GM19438 (cell line): ENCODE data around the gene PARVB.

ENCODE experiments used
- ATAC-seq: cut with Tn5 transposase; IDR thresholded peaks from one replicate; pipeline ENCODE4 v1.9.1; 2021; ENCODE audit warnings: low read depth; ENCODE audit not compliant: unreplicated experiment

The PARVB gene

DNA sequence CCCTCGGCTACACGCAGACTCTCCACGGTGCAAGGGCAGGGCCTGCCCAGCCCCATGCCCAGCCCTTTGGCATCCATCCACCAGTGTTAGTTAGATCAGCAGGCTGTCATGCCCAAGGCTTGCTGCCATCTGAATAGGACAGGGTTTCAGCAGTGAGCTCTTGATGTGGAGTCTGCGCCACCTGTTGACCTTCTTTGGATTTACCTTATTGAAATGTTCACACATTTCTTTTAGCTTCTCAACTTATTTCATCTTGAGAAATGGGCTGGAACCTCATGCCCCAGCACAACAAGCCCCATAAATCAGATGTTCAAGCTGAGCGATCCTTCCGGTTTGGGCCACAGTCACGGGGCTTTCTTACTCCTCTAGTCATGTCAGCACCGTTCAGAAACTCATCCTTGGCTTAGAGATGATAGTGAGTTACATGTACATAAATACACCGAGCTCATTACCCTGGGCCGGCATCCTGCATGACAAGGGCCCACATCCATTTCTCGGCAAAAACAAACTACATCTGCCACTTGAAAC lies 61.7 kb downstream of the PARVB start:
- ATAC-seq, result no peak

DNA sequence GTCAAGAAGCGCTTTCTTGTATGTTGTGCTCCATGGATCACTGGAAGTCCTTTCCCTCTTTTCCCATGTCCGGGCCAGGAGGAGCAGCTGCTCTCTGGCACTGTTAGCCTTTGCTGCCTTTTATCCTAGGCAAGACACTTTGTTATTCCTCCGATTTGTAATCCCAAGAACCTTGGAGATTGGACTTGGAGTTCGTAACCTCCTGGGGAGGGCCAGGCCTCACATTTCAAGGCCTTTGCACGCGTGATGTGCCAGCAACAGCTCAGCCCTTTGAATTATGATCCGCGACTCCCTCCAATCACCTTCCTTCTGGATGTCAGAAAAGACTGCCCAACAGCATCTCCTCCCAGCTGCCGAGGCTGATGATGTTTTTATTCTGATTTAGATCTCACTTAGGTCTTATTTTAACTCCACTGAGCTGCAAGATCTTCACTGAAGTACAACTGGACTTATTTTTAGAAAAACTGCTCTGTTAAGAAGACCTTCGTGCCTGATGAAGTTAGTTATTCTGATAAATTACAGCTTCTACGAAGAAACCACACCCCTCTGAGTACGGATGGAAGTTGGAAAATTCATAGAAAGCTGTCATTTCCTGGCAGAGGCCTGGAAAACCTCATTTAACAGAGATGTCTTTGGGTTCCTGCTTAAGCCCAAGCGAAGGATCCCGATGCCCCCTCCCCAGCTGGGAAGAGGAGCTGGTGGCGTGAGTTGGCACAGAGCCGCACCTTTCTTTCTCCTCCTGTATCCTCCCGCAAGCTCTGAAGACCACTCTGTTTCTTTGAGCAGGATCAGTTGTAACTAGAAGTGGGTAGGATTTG lies 62.4 kb downstream of the PARVB start:
- ATAC-seq, result no peak

DNA sequence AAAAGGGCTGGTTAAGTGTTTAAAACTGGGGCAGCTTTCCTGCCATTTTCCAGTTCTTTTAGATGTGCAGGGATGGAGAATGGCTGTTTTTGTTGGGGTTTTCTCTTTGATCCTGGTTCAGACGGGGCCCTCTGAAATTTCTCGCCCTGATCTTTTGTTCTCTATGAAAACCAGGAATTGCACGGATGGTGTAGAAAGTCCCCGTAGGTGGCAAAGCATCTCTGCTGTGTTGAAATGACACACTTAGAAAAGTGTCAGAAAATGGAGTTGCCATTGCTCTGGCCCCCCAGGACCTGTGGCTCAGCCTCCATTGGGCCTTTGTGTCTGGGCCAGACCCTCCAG lies 63.0 kb downstream of the PARVB start:
- ATAC-seq, result no peak

DNA sequence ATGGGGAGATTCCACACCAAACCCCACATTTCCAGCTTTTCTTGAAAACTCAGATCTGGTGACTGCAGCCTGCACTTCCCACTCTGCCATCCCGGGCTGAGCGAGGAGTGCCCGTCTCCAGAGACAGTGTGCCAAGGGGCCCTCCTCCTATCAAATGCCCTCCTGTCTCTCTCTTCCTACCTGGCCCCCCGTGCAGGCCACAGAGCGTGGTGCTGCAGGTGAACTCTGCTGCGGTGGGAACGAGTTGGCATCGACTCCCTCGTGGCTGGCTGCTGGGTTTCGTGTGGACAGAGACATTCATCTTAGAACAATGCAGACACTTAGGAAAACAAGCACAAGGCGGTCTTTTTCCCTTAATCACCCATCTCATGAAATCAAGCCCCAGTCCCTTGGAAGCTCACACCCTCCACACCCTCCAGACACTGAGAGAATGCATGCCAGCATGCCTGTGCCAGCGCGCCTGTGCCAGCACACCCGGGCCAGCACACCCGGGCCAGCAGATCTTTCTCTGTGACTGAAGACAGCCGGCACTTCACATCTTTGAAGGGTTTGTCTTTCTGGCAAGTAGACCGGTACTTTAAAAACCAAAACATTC lies 65.0 kb downstream of the PARVB start:
- no peak for ATAC-seq

DNA sequence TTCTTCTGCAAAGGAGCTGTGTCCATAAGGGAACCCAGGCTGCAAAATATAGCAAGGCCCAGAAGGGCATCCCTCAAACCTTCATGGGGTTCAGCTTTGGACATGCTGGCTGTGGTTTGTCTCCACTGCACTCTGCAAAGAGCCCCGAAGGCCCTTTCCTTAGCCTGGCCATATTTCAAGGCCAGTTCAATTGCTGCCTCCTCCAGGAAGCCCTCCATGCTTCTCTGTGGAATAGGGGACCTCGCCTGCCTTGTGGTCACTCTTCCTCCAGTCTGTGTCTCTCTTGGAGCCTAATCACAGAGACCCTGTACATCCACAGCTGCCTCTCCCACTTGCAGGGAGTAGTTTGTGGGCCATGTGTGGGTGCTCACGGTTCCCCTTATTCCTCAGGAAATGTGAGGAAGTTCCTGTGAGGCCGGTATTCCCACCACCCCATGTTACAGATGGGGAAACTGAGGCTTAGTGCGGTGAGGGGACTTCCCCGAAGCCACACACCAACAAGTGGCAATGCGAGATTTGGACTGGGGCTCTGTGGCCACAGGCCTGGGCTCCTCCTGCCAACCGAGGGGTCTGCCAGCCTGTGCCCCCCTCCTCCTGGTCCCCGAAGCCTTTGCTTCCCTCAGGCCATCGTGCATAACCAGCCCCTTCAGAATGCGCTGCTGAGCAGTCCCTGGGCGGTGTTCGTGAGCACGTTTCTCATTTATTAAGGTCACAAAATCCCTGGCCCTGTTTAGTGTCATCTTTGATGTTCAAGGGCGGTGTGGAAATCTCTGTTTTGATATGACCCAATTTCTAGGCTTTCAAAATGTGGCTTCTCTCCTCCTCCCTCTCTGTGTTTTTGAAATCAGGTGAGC lies 65.8 kb downstream of the PARVB start:
- ATAC-seq, result no peak

DNA sequence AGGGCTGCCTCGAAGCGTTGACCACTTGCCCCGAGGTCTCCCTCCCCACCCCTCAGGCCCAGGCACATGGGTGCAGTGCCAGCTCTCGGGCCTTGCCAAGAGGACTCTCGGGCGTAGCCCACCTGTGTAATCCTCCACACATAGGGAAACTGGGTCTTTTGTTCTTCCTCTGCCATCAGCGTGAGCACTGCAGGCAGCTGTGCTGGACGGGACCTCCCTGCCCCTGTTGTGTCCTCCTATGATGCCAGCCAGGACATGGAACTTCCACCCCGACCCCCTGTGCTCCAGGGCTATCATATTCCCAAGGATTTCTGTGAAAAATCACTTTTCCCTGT lies 66.4 kb downstream of the PARVB start:
- no peak for ATAC-seq

DNA sequence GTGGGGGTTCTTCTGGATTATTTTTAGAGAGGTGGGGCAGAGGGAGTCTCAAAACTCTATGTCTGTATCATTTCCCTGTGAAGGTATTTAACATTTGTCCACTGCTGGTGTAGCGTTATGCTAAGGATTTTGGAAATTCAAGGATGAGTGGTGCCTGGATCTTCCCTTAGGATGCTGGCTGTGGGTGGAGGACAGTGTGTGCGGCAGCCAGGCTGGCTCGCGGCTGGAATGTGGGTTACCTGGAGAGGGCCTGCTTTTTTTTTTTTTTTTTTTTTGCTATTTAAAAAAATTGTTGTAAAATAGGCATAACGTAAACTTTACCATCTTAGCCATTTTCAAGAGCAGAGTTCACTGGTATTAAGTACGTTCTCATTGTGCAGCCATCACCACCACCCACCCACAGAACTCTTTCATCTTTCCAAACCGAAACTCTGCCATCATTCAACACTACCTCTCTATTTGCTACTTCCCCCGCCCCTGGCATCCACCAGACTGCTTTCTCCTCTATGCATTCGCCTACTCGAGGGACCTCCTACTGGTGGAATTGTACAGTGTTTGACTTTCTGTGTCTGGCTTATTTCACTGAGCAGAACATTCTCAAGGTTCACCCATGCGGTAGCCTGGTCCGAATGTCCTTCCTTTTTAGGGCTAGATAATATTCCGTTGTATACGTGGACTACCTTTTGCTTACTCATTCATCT lies 67.1 kb downstream of the PARVB start:
- ATAC-seq, result no peak

DNA sequence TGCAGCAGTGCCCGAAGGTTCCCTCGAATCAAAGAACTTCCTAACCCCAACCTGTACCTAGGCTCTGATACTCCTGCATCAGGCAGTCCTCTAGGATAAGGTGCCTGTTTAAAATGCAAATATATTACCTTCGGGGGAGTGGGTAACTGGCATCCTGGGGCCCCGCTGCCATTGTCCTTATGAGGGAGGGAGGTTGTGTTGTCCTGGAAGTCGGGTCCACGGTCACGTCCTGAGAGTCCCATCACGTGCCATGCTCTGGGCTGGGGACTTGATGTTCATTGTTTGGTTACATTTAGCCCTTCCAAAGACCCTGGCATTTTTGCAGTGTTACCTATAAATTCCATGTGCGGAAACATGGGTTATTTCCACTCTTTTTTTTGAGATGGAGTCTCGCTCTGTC lies 67.6 kb downstream of the PARVB start:
- ATAC-seq, result no peak

DNA sequence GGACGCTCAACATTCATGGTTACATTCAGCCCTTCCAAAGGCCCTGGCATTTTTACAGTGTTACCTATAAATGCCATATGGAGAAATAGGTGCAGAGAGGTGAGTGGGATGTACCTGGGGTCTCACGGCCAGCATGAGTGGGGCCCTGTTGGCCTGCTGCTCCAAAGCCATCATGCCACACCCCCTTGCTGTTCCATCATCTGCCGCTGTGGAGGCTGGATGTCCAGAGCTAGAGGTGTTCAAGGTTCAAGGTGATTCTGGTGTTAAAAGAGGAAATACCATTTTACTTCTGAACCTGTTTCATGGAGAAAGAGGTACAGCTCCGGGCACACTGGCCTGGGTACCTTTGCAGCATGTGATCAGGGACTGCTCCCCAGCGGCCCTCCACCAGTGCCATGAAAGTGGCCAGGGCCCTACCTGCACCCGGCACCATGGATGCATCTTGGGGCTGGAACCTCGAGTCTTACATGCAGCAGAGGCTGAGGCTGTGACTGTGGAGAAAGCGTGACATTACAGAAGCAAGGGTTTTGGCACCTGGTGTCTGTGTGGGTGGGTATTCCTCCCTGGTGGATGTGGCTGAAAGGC lies 68.6 kb downstream of the PARVB start:
- ATAC-seq, result no peak

DNA sequence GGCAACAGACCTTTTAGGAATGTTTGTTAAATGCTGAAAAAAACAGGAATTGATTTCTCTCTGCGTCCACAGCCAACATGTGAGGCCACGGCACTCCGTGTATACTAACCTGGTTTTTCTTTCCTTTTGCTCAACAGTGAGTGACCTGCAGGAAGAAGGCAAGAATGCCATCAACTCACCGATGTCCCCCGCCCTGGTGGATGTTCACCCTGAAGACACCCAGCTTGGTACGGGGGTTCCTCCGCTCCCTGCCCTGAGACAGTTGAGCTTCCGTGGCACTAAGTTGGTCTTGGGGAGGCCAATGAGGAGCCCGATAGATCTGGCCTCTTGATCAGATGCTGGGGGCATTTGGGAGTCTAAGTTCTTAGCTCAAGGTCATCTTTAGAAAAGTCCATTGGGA lies 69.7 kb downstream of the PARVB start:
- ATAC-seq, result no peak

DNA sequence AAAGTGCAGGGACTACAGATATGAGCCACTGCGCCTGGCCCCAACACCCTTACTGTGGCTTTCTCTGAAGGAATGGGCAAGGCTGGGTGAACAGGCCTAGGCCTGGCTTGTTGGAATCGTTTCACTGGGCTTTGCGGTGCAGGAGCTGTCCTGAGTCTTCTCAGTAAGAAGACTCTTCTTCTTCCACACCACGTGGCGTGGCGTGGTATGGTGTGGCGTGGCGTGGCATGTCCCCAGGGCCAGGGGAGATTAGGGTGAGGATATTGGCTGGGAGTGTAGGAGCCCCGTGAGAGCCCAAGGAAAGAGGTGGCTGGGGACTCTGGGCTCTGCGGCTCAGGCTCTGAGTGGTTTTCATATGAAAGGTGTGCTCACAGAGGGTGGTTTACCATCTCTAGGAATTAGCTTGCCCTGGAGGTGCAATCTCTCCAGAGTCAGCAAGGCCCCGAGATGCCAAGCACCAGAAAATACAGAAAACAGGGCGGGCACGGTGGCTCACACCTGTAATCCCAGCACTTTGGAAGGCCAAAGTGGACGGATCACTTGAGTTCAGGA lies 70.7 kb downstream of the PARVB start:
- ATAC-seq, result no peak

DNA sequence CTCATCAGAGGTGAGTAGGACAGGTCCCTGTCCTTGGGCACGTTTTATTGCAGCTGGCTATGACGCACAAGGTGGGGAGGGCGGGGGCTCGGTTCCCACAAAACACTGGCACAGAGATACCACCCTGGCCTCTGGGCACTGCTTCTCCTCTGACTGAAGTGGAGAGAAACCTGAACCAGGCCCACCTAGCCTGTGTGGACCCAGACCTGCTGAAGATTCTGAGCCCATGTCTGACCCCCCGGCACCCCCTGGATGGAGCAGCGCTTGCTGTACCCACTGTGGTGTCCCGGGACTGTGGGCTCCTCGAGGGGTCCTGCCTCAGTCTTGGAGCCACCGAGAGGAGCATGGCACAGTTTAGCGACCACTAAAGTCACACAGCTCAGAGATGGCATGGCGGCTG lies 72.6 kb downstream of the PARVB start:
- ATAC-seq, result no peak

DNA sequence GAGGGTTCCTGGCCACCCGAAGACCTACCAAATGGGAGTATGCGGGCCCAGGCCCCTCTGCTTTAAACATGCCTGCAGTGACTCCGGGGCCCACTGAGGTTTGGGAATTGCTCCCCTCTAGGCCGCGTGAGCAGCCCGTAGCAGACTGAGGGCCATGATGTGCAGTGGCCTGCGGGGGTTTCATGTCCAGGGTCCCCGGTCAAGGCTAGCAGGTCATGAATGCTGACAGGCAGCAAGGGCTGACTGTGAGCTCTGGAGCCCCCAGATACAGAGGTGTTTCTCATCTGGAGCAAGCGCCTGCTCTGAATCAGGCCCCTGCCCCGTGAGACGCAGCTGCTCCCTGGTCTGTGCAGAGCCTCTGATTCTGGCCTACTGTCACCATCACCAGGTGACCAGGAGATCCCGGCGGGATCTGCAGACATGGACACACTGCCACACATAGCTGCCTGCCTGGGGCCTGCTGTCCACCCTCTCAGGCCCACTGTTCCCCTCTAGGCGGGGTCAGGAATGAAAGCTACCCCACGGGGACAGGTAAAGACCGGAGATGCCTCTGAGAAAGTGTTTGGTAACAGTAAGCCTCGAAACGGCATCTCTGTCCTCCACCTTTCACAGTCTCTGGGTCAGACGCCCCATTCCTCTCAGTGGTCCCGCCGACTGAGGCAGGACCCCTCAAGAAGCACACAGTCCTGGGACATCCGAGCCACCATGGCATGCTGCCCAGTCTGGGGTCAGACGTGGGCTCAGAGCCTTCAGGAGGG lies 73.3 kb downstream of the PARVB start:
- no peak for ATAC-seq

DNA sequence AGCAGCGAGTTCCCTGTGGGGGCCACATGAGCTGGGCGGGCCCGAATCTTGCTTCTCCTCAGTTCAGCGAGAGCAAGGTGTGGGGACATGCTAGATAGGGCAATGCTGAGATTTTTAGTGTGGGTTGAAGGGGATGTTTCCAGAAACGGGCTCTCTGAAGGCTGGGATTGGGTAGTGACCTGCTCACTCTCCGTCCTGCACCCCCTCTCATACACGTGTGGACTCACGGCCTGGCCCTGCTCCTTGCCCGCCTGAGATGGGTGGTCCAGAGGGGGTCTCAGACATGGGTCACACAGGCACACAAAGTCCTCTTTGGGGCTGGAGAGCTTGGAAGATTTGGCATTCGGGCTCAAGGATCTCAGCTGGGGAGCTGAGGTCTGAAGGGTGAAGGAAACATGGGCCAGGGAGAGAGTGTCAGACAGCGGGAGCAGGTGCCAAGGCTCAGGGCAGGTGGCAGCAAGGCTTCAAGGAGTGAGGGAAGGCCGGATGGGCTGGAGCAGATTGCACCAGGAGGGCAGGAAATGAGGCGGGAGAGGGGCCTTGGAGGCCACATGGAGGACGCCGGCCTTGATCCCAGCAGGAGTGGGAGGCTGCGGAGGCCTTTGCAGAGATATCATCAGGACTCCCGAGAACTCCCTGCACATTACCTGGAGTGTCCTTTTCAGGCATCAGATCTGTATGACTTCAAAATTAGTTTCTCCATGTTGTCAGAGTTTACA lies 74.1 kb downstream of the PARVB start:
- ATAC-seq, result no peak

DNA sequence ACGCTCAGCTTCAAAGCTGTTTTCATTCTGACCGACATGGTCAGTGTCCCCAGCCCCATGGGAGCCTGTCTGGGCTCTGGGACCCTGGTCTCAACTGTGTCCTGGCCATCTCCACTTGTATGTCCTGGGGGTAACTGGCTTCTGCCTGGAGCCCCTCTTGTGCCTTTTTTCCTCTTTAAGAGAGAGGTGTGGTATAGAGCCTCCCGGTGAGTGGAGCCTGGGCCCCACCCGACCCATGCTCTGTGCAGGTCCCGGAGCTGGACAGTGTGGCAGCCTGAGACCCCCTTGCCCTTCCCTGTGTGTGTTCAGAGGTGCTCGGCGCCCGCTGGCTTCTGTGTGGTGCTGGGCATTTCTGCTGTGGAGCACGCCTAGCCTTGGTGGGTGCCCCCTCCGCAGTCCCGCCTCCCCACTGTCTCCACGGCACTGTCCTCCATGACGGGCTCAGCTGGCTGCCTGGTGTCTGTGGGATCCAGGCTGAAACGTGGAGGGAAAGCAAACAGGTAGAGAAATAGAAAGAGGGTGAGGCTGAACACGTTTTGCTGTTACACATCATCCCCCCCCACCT lies 74.9 kb downstream of the PARVB start:
- ATAC-seq, result no peak

DNA sequence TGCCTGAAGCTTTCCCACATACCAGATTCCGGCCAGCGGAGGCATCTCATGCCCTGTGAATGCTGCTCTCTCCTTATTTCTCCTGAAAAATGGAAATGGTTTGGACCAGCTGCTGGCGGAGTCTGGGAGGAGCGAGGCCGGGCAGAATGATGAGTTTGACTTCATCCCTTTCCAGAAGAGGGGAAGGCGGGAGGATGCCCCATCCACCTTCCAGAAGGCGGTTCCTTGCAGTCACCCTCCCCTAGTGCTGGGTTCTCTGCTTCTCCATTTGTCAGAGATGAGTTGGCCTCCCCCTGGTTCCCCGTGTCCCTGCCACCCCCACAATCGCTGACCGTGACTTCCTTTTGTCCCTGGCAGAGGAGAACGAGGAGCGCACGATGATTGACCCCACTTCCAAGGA lies 75.6 kb downstream of the PARVB start:
- ATAC-seq, result no peak

DNA sequence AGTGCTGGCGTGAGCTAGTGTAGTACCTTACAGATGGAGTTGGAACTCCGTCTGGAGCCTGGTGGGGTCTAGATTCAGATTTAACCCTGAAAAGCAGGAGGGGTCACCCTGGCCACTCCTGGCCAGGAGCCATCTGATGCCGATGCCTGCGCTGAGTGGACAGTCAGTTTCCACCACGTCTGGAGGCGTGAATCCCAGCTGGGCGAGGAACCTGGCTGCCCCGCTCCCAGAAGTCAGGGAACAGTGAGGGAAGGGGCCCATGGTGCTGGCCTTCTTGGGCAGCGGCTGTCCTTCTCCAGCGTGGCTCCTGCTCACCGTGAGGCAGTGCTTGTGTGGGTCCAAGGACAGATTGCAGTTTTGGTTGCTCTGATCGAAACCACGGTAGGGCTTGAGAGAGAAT lies 76.3 kb downstream of the PARVB start:
- ATAC-seq, result no peak

DNA sequence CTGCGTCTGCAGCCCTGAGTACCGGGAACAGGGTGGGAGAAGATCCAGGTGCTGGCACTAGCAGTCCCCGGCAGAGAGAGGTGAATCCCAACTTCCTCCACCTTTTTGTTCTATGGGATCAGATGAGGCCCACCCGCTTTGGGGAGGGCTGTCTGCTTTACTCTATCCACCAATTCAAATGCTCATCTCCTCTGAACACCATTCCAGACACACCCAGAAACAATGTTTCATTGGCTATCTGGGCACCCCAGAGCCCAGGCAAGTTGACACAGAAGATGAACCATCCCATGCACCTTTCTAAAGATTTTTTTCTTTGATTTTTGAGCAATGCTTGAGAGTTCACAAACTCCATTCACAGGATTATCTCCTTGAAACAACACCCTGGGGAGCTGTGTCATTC lies 78.0 kb downstream of the PARVB start:
- no peak for ATAC-seq

DNA sequence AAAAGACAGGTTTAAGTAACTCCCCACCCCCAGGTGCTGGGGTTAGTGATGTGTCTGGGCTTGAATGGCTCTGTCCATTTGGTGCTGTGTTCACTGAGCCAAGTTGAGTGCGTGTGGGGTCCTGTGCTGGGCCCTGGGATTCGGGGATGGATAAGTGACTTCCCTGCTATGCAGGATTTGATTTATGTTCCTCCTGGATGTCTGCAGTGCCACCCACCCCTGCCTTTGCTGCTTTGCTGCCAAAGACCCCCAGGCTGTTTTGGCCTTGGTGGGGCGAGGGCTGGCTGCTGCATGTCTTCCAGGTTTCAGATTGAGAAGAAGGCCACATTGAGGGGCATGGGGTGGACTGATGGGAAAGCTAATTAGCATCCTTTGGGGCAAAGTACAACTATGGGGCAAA lies 78.8 kb downstream of the PARVB start:
- ATAC-seq, result no peak
